Neural progenitor cell (in vitro differentiated cells): ENCODE results near the gene SIGLECL1. TPM values are rescaled to one million over a fixed set of nuclear protein-coding genes. Genes with fewer than 3 reads are reported as not detected.

Source experiments
- DNase-seq: peaks from one replicate; pipeline ENCODE4 v3.0.0-alpha.2; 2016; ENCODE audit warnings: low spot score
- H2AFZ ChIP-seq: fragments of 200-600 bp; sonication (generic); replicated peaks from 2 replicates; pipeline ENCODE4 v1.6.1; 2016; ENCODE audit warnings: antibody characterized with exemption
- H3F3A ChIP-seq: fragments of 200-600 bp; sonication (generic); 2 replicates; pipeline ENCODE4 v1.6.1; 2016; ENCODE audit warnings: antibody characterized with exemption, low read depth
- H3K27ac ChIP-seq: fragments of 200-600 bp; sonication (generic); 2 replicates; pipeline ENCODE4 v1.5.1; 2016; ENCODE audit warnings: mild to moderate bottlenecking
- H3K27me3 ChIP-seq: fragments of 200-600 bp; sonication (generic); 2 replicates; pipeline ENCODE4 v1.6.1; 2016; ENCODE audit warnings: mild to moderate bottlenecking, moderate library complexity
- H3K36me3 ChIP-seq: fragments of 200-600 bp; sonication (generic); 2 replicates; pipeline ENCODE4 v1.5.1; 2016
- H3K4me1 ChIP-seq: fragments of 200-600 bp; sonication (generic); 2 replicates; pipeline ENCODE4 v1.6.1; 2016; ENCODE audit warnings: mixed run types
- H3K4me2 ChIP-seq: fragments of 200-600 bp; sonication (generic); 2 replicates; pipeline ENCODE4 v1.6.1; 2016
- H3K4me3 ChIP-seq: fragments of 200-600 bp; sonication (generic); 2 replicates; pipeline ENCODE4 v1.5.1; 2016
- H3K79me2 ChIP-seq: fragments of 200-600 bp; sonication (generic); 2 replicates; pipeline ENCODE4 v1.6.1; 2016; ENCODE audit warnings: low read depth
- H3K9ac ChIP-seq: fragments of 200-600 bp; sonication (generic); 2 replicates; pipeline ENCODE4 v1.6.1; 2016
- H3K9me3 ChIP-seq: fragments of 200-600 bp; sonication (generic); 2 replicates; pipeline ENCODE4 v1.5.1; 2016; ENCODE audit warnings: low read depth
- H4K20me1 ChIP-seq: fragments of 200-600 bp; sonication (generic); 2 replicates; pipeline ENCODE4 v1.6.1; 2016; ENCODE audit warnings: low read depth
- H3K27ac Mint-ChIP-seq: 3 replicates; pipeline ENCODE4 v1.8.0; 2021; ENCODE audit warnings: mixed read lengths
- H3K27me3 Mint-ChIP-seq: 2 replicates; pipeline ENCODE4 v1.8.0; 2022; ENCODE audit warnings: low read depth, mild to moderate bottlenecking, inconsistent platforms, moderate library complexity, mixed read lengths; ENCODE audit not compliant: insufficient read depth
- H3K36me3 Mint-ChIP-seq: 3 replicates; pipeline ENCODE4 v1.8.0; 2021; ENCODE audit warnings: mixed read lengths
- H3K4me1 Mint-ChIP-seq: 3 replicates; pipeline ENCODE4 v1.8.0; 2021; ENCODE audit warnings: mixed read lengths
- H3K4me3 Mint-ChIP-seq: 3 replicates; pipeline ENCODE4 v1.8.0; 2021; ENCODE audit warnings: mild to moderate bottlenecking, moderate library complexity, mixed read lengths
- H3K9me3 Mint-ChIP-seq: 3 replicates; pipeline ENCODE4 v1.8.0; 2020; ENCODE audit warnings: mixed read lengths
- EZH2 ChIP-seq: fragments of 200-600 bp; sonication (generic); IDR thresholded peaks from 2 replicates; pipeline ENCODE4 v1.6.1; 2017; ENCODE audit warnings: antibody characterized with exemption, mild to moderate bottlenecking, moderate library complexity
- EZH2phosphoT487 ChIP-seq: fragments of 200-600 bp; sonication (generic); IDR thresholded peaks from 2 replicates; pipeline ENCODE4 v1.6.1; 2017; ENCODE audit warnings: antibody characterized with exemption
- total RNA-seq: library from RNA; depleted of rRNA; stranded (reverse); fragments of >200 nt; gene quantifications from 2 replicates; pipeline ENCODE4 v1.2.3, GENCODE V29; 2015; ENCODE audit warnings: low replicate concordance
- TF ChIP-seq, protein P1 (sequence below): fragments of 200-600 bp; sonication (generic); IDR thresholded peaks from 2 replicates; pipeline ENCODE4 v1.5.1; 2017; ENCODE audit warnings: antibody characterized with exemption, mild to moderate bottlenecking

The SIGLECL1 gene
- total RNA-seq, 1 donor from 2014 or later: not detected

DNA sequence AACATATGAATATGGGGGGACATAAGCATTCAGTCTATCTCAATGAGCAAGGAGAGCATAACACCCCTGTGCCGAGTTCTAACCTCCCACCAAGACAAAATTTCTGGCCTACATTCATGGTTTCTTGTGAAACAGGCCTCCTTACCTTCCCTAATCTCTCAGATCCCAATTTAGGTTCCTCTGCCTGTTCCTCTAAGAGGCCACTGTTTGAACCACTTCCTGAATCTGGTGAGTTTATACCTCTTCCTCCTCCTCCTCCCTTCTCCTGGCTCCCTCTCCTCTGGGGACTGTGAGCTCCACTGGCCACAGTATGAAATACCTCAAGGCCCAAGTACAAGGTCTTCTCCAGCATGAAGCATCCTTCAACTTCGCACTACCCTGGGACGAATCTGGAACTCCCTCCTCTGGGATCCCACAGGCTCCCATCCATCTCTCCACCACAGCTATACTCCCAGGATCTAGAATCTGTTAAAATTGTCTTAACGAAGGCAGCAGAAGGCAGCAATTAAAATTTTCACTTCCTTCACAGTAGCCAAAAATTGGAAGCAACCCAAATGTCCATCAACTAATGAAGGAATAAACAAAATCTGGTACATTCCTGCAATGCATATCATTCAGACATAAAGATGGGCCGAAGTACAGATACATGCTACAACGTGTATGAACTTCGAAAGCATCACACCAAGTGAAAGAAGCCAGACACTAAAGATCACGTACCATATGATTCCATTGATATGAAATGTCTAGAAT, 7.8 kb upstream of the SIGLECL1 start:
- TF ChIP-seq EZH2 (no peak), EZH2phosphoT487 (no peak)
- TF ChIP-seq, protein P1, sequence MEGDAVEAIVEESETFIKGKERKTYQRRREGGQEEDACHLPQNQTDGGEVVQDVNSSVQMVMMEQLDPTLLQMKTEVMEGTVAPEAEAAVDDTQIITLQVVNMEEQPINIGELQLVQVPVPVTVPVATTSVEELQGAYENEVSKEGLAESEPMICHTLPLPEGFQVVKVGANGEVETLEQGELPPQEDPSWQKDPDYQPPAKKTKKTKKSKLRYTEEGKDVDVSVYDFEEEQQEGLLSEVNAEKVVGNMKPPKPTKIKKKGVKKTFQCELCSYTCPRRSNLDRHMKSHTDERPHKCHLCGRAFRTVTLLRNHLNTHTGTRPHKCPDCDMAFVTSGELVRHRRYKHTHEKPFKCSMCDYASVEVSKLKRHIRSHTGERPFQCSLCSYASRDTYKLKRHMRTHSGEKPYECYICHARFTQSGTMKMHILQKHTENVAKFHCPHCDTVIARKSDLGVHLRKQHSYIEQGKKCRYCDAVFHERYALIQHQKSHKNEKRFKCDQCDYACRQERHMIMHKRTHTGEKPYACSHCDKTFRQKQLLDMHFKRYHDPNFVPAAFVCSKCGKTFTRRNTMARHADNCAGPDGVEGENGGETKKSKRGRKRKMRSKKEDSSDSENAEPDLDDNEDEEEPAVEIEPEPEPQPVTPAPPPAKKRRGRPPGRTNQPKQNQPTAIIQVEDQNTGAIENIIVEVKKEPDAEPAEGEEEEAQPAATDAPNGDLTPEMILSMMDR: no peak

DNA sequence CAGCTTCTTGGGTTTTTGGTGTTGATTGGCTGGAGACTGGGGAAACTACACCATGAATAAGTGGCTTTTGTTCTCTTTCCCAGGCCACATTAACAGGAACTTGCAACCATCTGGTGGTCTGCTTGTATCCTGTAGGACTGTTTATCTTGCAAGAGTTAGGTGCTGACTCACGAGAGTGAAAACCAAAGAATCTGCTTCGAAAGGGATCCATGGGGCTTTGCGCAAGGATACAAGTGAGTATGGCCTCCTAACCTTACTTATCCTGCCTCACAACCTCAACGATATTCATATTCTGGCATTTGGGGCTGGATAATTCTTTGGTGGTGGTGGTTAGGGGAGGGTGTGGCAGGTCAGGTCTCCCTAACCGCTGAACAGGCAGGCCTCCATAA, 4.7 kb upstream of the SIGLECL1 start:
- peaks cover 3% of the 10 kb centered on the region for H3K27me3 Mint-ChIP-seq
- no peak for TF ChIP-seq EZH2
- no peak for TF ChIP-seq EZH2phosphoT487
- TF ChIP-seq, protein P1: no peak

More for the DNA sequence above, 7.8 kb upstream of the SIGLECL1 start:
- Histone ChIP-seq H3K4me3 (no peak overlapping the region), H3K27me3 (no peaks in the 10 kb centered on the region), H3K4me2 (no peak overlapping the region), H3K4me1 (no peaks in the 10 kb centered on the region), H3K79me2 (no peaks in the 10 kb centered on the region), H4K20me1 (no peaks in the 10 kb centered on the region), H3K9ac (no peak overlapping the region), H3K36me3 (no peaks in the 10 kb centered on the region), H3K27ac (no peak overlapping the region), H2AFZ (no peak overlapping the region), H3F3A (no peaks in the 10 kb centered on the region), H3K9me3 (no peaks in the 10 kb centered on the region)
- peaks cover 2% of the 10 kb centered on the region for H3K27me3 Mint-ChIP-seq
- no peak for DNase-seq
- no peaks in the 10 kb centered on the region for H3K36me3 Mint-ChIP-seq
- peaks cover 2% of the 10 kb centered on the region for H3K9me3 Mint-ChIP-seq
- no peak overlapping the region for H3K27ac Mint-ChIP-seq
- no peak overlapping the region for H3K4me3 Mint-ChIP-seq
- H3K4me1 Mint-ChIP-seq: no peaks in the 10 kb centered on the region

DNA sequence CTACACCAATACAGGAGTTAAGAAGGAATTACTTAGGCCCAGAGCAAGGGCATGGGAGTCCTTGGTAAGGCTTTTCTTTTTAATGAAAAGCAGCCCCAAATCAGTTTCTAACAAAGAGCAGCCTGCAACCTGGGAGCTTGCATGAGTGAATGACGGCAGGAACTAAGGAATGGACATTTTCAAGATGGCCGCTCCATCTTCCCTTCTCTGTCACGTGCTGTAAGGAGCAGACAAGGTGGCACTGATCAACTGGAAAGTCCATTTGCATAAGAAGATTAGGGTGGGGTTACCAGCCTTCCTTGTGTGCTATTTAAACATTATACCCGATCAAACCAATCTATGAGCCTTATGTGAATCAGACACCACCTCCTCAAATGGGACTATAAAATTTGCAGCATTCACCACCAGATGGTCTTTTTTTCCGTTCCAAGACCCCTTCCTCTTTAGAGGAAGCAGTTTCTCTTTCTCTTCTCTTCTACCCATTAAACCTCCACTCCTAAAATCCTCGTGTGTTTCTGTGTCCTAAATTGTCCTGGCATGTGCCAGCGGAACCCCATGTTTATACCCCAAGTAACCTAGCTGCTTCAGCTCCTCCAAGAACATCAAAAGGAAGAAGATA, 2.8 kb upstream of the SIGLECL1 start:
- H3K9me3 Mint-ChIP-seq: peaks cover 2% of the 10 kb centered on the region
- H3K27me3 Mint-ChIP-seq: peaks cover 3% of the 10 kb centered on the region
- Histone ChIP-seq H3K4me2 (no peak overlapping the region), H3K9ac (no peak overlapping the region), H3K36me3 (no peaks in the 10 kb centered on the region), H3K4me3 (no peak overlapping the region), H3F3A (no peaks in the 10 kb centered on the region), H3K27me3 (no peaks in the 10 kb centered on the region), H3K4me1 (no peaks in the 10 kb centered on the region), H3K9me3 (no peaks in the 10 kb centered on the region), H2AFZ (peak overlapping the region; percentile 86), H3K27ac (no peak overlapping the region), H3K79me2 (no peaks in the 10 kb centered on the region), H4K20me1 (no peaks in the 10 kb centered on the region)
- H3K27ac Mint-ChIP-seq: no peak overlapping the region
- no peak for DNase-seq
- H3K4me1 Mint-ChIP-seq: no peaks in the 10 kb centered on the region
- TF ChIP-seq EZH2: no peak
- TF ChIP-seq EZH2phosphoT487: no peak
- TF ChIP-seq, protein P1: no peak
- H3K4me3 Mint-ChIP-seq: no peak overlapping the region
- no peaks in the 10 kb centered on the region for H3K36me3 Mint-ChIP-seq

More for the DNA sequence above, 4.7 kb upstream of the SIGLECL1 start:
- Histone ChIP-seq H3K9ac (no peak overlapping the region), H2AFZ (no peak overlapping the region), H3K79me2 (no peaks in the 10 kb centered on the region), H3K36me3 (no peaks in the 10 kb centered on the region), H3K4me1 (no peaks in the 10 kb centered on the region), H3K27ac (no peak overlapping the region), H3K27me3 (no peaks in the 10 kb centered on the region), H3K9me3 (no peaks in the 10 kb centered on the region), H3F3A (no peaks in the 10 kb centered on the region), H4K20me1 (no peaks in the 10 kb centered on the region), H3K4me2 (no peak overlapping the region), H3K4me3 (no peak overlapping the region)
- H3K4me3 Mint-ChIP-seq: no peak overlapping the region
- H3K4me1 Mint-ChIP-seq: no peaks in the 10 kb centered on the region
- no peak for DNase-seq
- no peak overlapping the region for H3K27ac Mint-ChIP-seq
- H3K9me3 Mint-ChIP-seq: peaks cover 4% of the 10 kb centered on the region
- no peaks in the 10 kb centered on the region for H3K36me3 Mint-ChIP-seq
